ENCODE data around the gene PLEKHO2.

- TF ChIP-seq, protein P1, sequence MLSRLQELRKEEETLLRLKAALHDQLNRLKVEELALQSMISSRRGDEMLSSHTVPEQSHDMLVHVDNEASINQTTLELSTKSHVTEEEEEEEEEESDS (CRISPR knock-in tag; IDR thresholded peaks at IDR 0.05; ENCODE audit: borderline replicate concordance), result no peak
- no peak for TF ChIP-seq ZNF776 (CRISPR knock-in tag; IDR thresholded peaks at IDR 0.05)
- TF ChIP-seq, protein P2, sequence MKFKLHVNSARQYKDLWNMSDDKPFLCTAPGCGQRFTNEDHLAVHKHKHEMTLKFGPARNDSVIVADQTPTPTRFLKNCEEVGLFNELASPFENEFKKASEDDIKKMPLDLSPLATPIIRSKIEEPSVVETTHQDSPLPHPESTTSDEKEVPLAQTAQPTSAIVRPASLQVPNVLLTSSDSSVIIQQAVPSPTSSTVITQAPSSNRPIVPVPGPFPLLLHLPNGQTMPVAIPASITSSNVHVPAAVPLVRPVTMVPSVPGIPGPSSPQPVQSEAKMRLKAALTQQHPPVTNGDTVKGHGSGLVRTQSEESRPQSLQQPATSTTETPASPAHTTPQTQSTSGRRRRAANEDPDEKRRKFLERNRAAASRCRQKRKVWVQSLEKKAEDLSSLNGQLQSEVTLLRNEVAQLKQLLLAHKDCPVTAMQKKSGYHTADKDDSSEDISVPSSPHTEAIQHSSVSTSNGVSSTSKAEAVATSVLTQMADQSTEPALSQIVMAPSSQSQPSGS (CRISPR knock-in tag; IDR thresholded peaks at IDR 0.05), result no peak
- TF ChIP-seq DNMT3B (CRISPR knock-in tag; conservative IDR thresholded peaks at IDR 0.05), result no peak
- no peak for TF ChIP-seq ZBTB8A (CRISPR knock-in tag; IDR thresholded peaks at IDR 0.05; ENCODE audit: borderline replicate concordance, low read depth)
- TF ChIP-seq FOXP1 (IDR thresholded peaks at IDR 0.05), result no peak
- no peak for TF ChIP-seq FOXP1 (CRISPR knock-in tag; IDR thresholded peaks at IDR 0.05)
- no peak for TF ChIP-seq CTCF (CRISPR knock-in tag; IDR thresholded peaks at IDR 0.05)
- no peak for TF ChIP-seq NFYB (CRISPR knock-in tag; IDR thresholded peaks at IDR 0.05)
- TF ChIP-seq TCF7 (IDR thresholded peaks at IDR 0.05; ENCODE audit: low read depth), result no peak
- TF ChIP-seq CREB1 (IDR thresholded peaks at IDR 0.05), result no peak
- no peak for TF ChIP-seq CREB1 (CRISPR knock-in tag; IDR thresholded peaks at IDR 0.05)
- no peak for TF ChIP-seq MAFK (conservative IDR thresholded peaks at IDR 0.05 in 1 of 2, IDR thresholded peaks at IDR 0.05 in 1 of 2; ENCODE audit: low read length in 2 of 2)
- TF ChIP-seq, protein P3, sequence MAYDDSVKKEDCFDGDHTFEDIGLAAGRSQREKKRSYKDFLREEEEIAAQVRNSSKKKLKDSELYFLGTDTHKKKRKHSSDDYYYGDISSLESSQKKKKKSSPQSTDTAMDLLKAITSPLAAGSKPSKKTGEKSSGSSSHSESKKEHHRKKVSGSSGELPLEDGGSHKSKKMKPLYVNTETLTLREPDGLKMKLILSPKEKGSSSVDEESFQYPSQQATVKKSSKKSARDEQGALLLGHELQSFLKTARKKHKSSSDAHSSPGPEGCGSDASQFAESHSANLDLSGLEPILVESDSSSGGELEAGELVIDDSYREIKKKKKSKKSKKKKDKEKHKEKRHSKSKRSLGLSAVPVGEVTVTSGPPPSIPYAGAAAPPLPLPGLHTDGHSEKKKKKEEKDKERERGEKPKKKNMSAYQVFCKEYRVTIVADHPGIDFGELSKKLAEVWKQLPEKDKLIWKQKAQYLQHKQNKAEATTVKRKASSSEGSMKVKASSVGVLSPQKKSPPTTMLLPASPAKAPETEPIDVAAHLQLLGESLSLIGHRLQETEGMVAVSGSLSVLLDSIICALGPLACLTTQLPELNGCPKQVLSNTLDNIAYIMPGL (CRISPR knock-in tag; IDR thresholded peaks at IDR 0.05; ENCODE audit: borderline replicate concordance in 1 of 2, low read depth in 1 of 2), result no peak
- TF ChIP-seq, protein P4, sequence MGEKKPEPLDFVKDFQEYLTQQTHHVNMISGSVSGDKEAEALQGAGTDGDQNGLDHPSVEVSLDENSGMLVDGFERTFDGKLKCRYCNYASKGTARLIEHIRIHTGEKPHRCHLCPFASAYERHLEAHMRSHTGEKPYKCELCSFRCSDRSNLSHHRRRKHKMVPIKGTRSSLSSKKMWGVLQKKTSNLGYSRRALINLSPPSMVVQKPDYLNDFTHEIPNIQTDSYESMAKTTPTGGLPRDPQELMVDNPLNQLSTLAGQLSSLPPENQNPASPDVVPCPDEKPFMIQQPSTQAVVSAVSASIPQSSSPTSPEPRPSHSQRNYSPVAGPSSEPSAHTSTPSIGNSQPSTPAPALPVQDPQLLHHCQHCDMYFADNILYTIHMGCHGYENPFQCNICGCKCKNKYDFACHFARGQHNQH (CRISPR knock-in tag; IDR thresholded peaks at IDR 0.05), result no peak
- TF ChIP-seq GATAD2A (CRISPR knock-in tag; IDR thresholded peaks at IDR 0.05), result no peak
Observed at GRCh38 chr15:64878705-64879104, 37.0 kb downstream of the PLEKHO2 start.
